NCI-H460 (cell line): ENCODE results near the gene PHACTR3. TPM values are rescaled to one million over a fixed set of nuclear protein-coding genes. Genes with fewer than 3 reads are reported as not detected.
"Not testable (repeated sequence)": the region's sequence is repeated elsewhere in the genome, so short reads cannot be mapped to it uniquely, and the experiment has no call there.

Source experiments
- DNase-seq: peaks from one replicate; pipeline ENCODE4 v3.0.0-alpha.2; 2016; ENCODE audit warnings: low read depth; ENCODE audit errors: extremely low read depth
- small RNA-seq, 2 experiments: library from RNA; depleted of rRNA; stranded (forward); fragments of <200 nt; gene quantifications; one replicate each; pipeline ENCODE3, GENCODE V24; 2014
- total RNA-seq: library from RNA; depleted of rRNA; stranded (reverse); fragments of >200 nt; shearing (Covaris generic); gene quantifications from 2 replicates; pipeline ENCODE4 v1.2.3, GENCODE V29; 2014

PHACTR3 gene
- total RNA-seq, 1 experiment from 2014 or later: not detected

GRCh38 chr20:59884494-59884893 is 280.2 kb downstream of the PHACTR3 start:
- no peak for DNase-seq

GRCh38 chr20:59888050-59888449 is 283.7 kb downstream of the PHACTR3 start:
- no peak for DNase-seq

- not testable (repeated sequence) for DNase-seq
Measured at GRCh38 chr20:59890035-59890434, 285.7 kb downstream of the PHACTR3 start.

GRCh38 chr20:59891581-59891980 is 287.2 kb downstream of the PHACTR3 start:
- DNase-seq: no peak

- no peak for DNase-seq
Measured at GRCh38 chr20:59895908-59896307, 291.6 kb downstream of the PHACTR3 start.

Small RNA genes within 50 kb of the gene (small RNA-seq; reads per million reads assigned to genes)
- 0 reads per million in 2 experiments for gene RNU7-141P
